Activated CD4-positive, alpha-beta T cell treated with anti-CD3 and anti-CD28 coated beads for 36 hours (primary cell): ENCODE measurements around the gene MED22. TPM values are rescaled to one million over a fixed set of nuclear protein-coding genes. Genes with fewer than 3 reads are reported as not detected.
A peak's percentile ranks its signal among the peaks of the same experiment; 100 is the strongest.
"Not testable (repeated sequence)": the region's sequence is repeated elsewhere in the genome, so short reads cannot be mapped to it uniquely, and the experiment has no call there.

ENCODE experiments used
- ATAC-seq: fragments of 200-7000 bp; cut with Tn5 transposase; one replicate; pipeline ENCODE4 v1.10.0; 2021; ENCODE audit warnings: mild to moderate bottlenecking, moderate library complexity
- CTCF ChIA-PET: fragments of 350-600 bp; sonication (Branson Sonifier 250); formaldehyde crosslinking; loops from one replicate; lab custom pipeline; 2021; ENCODE audit warnings: antibody characterized with exemption; lab: Charles Lee
- POLR2A ChIA-PET: fragments of 350-600 bp; sonication (Branson Sonifier 250); formaldehyde crosslinking; loops from one replicate; lab custom pipeline; 2021; ENCODE audit warnings: antibody characterized with exemption, inconsistent platforms; lab: Charles Lee
- DNase-seq: peaks from one replicate; pipeline ENCODE4 v3.0.0-alpha.2; 2020
- H3K27ac Mint-ChIP-seq: one replicate; pipeline ENCODE4 v1.8.0; 2021; ENCODE audit warnings: mixed read lengths
- H3K27me3 Mint-ChIP-seq: one replicate; pipeline ENCODE4 v1.8.0; 2021; ENCODE audit warnings: mixed read lengths
- H3K36me3 Mint-ChIP-seq: one replicate; pipeline ENCODE4 v1.8.0; 2021; ENCODE audit warnings: low read depth, mixed read lengths
- H3K4me1 Mint-ChIP-seq: one replicate; pipeline ENCODE4 v1.8.0; 2021; ENCODE audit warnings: mixed read lengths
- H3K4me3 Mint-ChIP-seq: one replicate; pipeline ENCODE4 v1.8.0; 2021; ENCODE audit warnings: mild to moderate bottlenecking, moderate library complexity, mixed read lengths
- H3K9me3 Mint-ChIP-seq: one replicate; pipeline ENCODE4 v1.8.0; 2021; ENCODE audit warnings: low read depth, mixed read lengths
- intact Hi-C, 2 experiments: fragments of 100-400 bp; cut with DNase I in 1 of 2; cut with micrococcal nuclease in 1 of 2; formaldehyde crosslinking; loops; one replicate each; pipeline versions ENCODE4 v1.14.2 to v1.15.1; 2022 to 2024; cut with DNase I, micrococcal nuclease
- total RNA-seq, 2 experiments: library from RNA; stranded (reverse); gene quantifications; one replicate each; pipeline ENCODE4 v1.2.3, GENCODE V29; 2021

MED22 gene
- total RNA-seq, 2 experiments from 2014 or later: 22.9 to 26.4 TPM

GRCh38 chr9:133340916-133341315 lies 7.0 kb downstream of the MED22 start:
- no peak overlapping the region for H3K4me3 Mint-ChIP-seq
- H3K27me3 Mint-ChIP-seq: no peaks in the 10 kb centered on the region
- POLR2A ChIA-PET: interaction anchor here (1.5 kb wide), 1 partner anchor 9 kb away, joined by 7 read pairs; no protein-coding TSS in a partner anchor
- DNase-seq (no peak), ATAC-seq (no peak)
- intact Hi-C loops: loop anchor here in 1 of 2 experiments (10.0 kb wide), 1 partner anchor 986 kb away; the partner anchor contains the start of gene SETX
- H3K9me3 Mint-ChIP-seq: no peaks in the 10 kb centered on the region
- H3K36me3 Mint-ChIP-seq: peaks cover 39% of the 10 kb centered on the region
- peaks cover 6% of the 10 kb centered on the region for H3K4me1 Mint-ChIP-seq
- CTCF ChIA-PET: interaction anchor here (0.6 to 2.1 kb wide), 5 partner anchors 30 to 104 kb away, joined by 3 to 10 read pairs (median 3); partner anchors contain the start of gene STKLD1
- H3K27ac Mint-ChIP-seq: no peak overlapping the region

GRCh38 chr9:133340256-133340655 lies 7.7 kb downstream of the MED22 start:
- intact Hi-C loops: loop anchor here in 1 of 2 experiments (10.0 kb wide), 1 partner anchor 985 kb away; the partner anchor contains the start of gene SETX
- DNase-seq (no peak), ATAC-seq (no peak)

GRCh38 chr9:133339641-133340040 lies 8.3 kb downstream of the MED22 start:
- Mint-ChIP-seq H3K27ac (no peak overlapping the region), H3K27me3 (no peaks in the 10 kb centered on the region), H3K36me3 (peaks cover 37% of the 10 kb centered on the region), H3K4me1 (peaks cover 11% of the 10 kb centered on the region), H3K4me3 (no peak overlapping the region), H3K9me3 (no peaks in the 10 kb centered on the region)
- no peak for ATAC-seq
- DNase-seq: no peak
- POLR2A ChIA-PET: interaction anchor here (1.5 kb wide), 1 partner anchor 11 kb away, joined by 7 read pairs; no protein-coding TSS in a partner anchor
- CTCF ChIA-PET: interaction anchor here (0.7 to 2.1 kb wide), 6 partner anchors 8 to 153 kb away, joined by 3 to 10 read pairs (median 5); partner anchors contain the start of genes MED22, RPL7A and STKLD1
- intact Hi-C loops: loop anchor here (5.0 to 10.0 kb wide), 3 partner anchors 155 to 985 kb away; partner anchors contain the start of genes AK8 (in 1 of the 2), SETX (in 1 of the 2) and SPACA9 (in 1 of the 2)

More at GRCh38 chr9:133340256-133340655, 7.7 kb downstream of the MED22 start:
- no peak overlapping the region for H3K27ac Mint-ChIP-seq
- H3K36me3 Mint-ChIP-seq: peaks cover 42% of the 10 kb centered on the region
- no peaks in the 10 kb centered on the region for H3K9me3 Mint-ChIP-seq
- H3K4me1 Mint-ChIP-seq: peaks cover 8% of the 10 kb centered on the region
- CTCF ChIA-PET: interaction anchor here (1.2 to 2.1 kb wide), 5 partner anchors 8 to 37 kb away, joined by 3 to 10 read pairs (median 5); partner anchors contain the start of genes MED22, RPL7A and STKLD1
- POLR2A ChIA-PET: interaction anchor here (1.5 kb wide), 1 partner anchor 10 kb away, joined by 7 read pairs; no protein-coding TSS in a partner anchor
- H3K4me3 Mint-ChIP-seq: no peak overlapping the region
- no peaks in the 10 kb centered on the region for H3K27me3 Mint-ChIP-seq

- Mint-ChIP-seq H3K27ac (peak within 1 kb of the TSS; percentile 89), H3K9me3 (no peaks in the 10 kb centered on the region), H3K27me3 (no peaks in the 10 kb centered on the region), H3K36me3 (peaks cover 50% of the 10 kb centered on the region), H3K4me3 (peak within 1 kb of the TSS; percentile 86), H3K4me1 (peaks cover 23% of the 10 kb centered on the region)
- DNase-seq: peak; percentile 97
- peak; percentile 96 for ATAC-seq
- intact Hi-C loops: loop anchor here (1.0 to 10.0 kb wide), 18 partner anchors 11 to 689 kb away; partner anchors contain the start of genes AK8 (in 1 of the 2), BRD3OS (in 1 of the 2), CACFD1 (in 1 of the 2) and GTF3C5 (in 1 of the 2)
- CTCF ChIA-PET: no interaction called here
- POLR2A ChIA-PET: interaction anchor here (0.7 to 1.1 kb wide), 2 partner anchors 12 to 305 kb away, joined by 3 to 4 read pairs; partner anchors contain the start of genes MED22 and RPL7A
These were observed 11.8 kb downstream of the MED22 start, which contains the start of gene SURF6 for GRCh38 chr9:133335924-133336811. TSS of gene SURF6 (minus strand) at chr9:133336188. CDS start at chr9:133336132, 56 bp downstream.

GRCh38 chr9:133334888-133335287 lies 13.0 kb downstream of the MED22 start:
- Mint-ChIP-seq H3K4me3 (peak overlapping the region; percentile 86), H3K36me3 (peaks cover 51% of the 10 kb centered on the region), H3K4me1 (peaks cover 28% of the 10 kb centered on the region), H3K27ac (peak overlapping the region; percentile 89)
- not testable (repeated sequence) for H3K9me3 Mint-ChIP-seq, DNase-seq, H3K27me3 Mint-ChIP-seq, ATAC-seq
- ChIA-PET CTCF (interaction anchor here (0.6 to 1.2 kb wide), 3 partner anchors 36 to 152 kb away, joined by 3 to 4 read pairs (median 3); no protein-coding TSS in a partner anchor), POLR2A (interaction anchor here (1.1 kb wide), 1 partner anchor 13 kb away, joined by 3 read pairs; the partner anchor contains the start of genes MED22 and RPL7A)
- intact Hi-C loops: loop anchor here (2.0 to 10.0 kb wide), 4 partner anchors 43 to 458 kb away; partner anchors contain the start of genes AK8 (in 1 of the 2) and SPACA9 (in 1 of the 2)

GRCh38 chr9:133334161-133334560 lies 13.8 kb downstream of the MED22 start:
- H3K9me3 Mint-ChIP-seq: no peaks in the 10 kb centered on the region
- intact Hi-C loops: loop anchor here (2.0 to 10.0 kb wide), 3 partner anchors 42 to 149 kb away; no protein-coding TSS in a partner anchor
- no peak for ATAC-seq
- CTCF ChIA-PET: interaction anchor here (0.5 to 1.2 kb wide), 3 partner anchors 28 to 153 kb away, joined by 3 read pairs; no protein-coding TSS in a partner anchor
- POLR2A ChIA-PET: interaction anchor here (1.2 kb wide), 1 partner anchor 14 kb away, joined by 3 read pairs; the partner anchor contains the start of genes MED22 and RPL7A
- peak overlapping the region; percentile 89 for H3K27ac Mint-ChIP-seq
- peaks cover 46% of the 10 kb centered on the region for H3K36me3 Mint-ChIP-seq
- no peak for DNase-seq
- H3K27me3 Mint-ChIP-seq: no peaks in the 10 kb centered on the region
- H3K4me3 Mint-ChIP-seq: peak overlapping the region; percentile 86
- peaks cover 28% of the 10 kb centered on the region for H3K4me1 Mint-ChIP-seq

GRCh38 chr9:133333566-133333965 lies 14.4 kb downstream of the MED22 start:
- intact Hi-C loops: loop anchor here (5.0 to 10.0 kb wide), 2 partner anchors 41 to 149 kb away; no protein-coding TSS in a partner anchor
- CTCF ChIA-PET: interaction anchor here (0.5 to 1.1 kb wide), 2 partner anchors 27 to 147 kb away, joined by 3 to 4 read pairs; no protein-coding TSS in a partner anchor
- no peak for DNase-seq
- POLR2A ChIA-PET: interaction anchor here (1.2 kb wide), 1 partner anchor 14 kb away, joined by 3 read pairs; the partner anchor contains the start of genes MED22 and RPL7A
- Mint-ChIP-seq H3K27ac (peak overlapping the region; percentile 48), H3K4me3 (peak overlapping the region; percentile 86), H3K9me3 (no peaks in the 10 kb centered on the region), H3K36me3 (peaks cover 46% of the 10 kb centered on the region), H3K4me1 (peaks cover 28% of the 10 kb centered on the region), H3K27me3 (no peaks in the 10 kb centered on the region)
- ATAC-seq: no peak

- intact Hi-C loops: loop anchor here (5.0 to 10.0 kb wide), 2 partner anchors 41 to 148 kb away; no protein-coding TSS in a partner anchor
- no peak overlapping the region for H3K4me3 Mint-ChIP-seq
- no peak overlapping the region for H3K27ac Mint-ChIP-seq
- peaks cover 46% of the 10 kb centered on the region for H3K36me3 Mint-ChIP-seq
- H3K4me1 Mint-ChIP-seq: peaks cover 28% of the 10 kb centered on the region
- ChIA-PET CTCF (interaction anchor here (1.1 kb wide), 1 partner anchor 147 kb away, joined by 4 read pairs; no protein-coding TSS in a partner anchor), POLR2A (interaction anchor here (0.5 kb wide), 1 partner anchor 416 kb away, joined by 4 read pairs; no protein-coding TSS in a partner anchor)
- H3K27me3 Mint-ChIP-seq: no peaks in the 10 kb centered on the region
- no peaks in the 10 kb centered on the region for H3K9me3 Mint-ChIP-seq
- no peak for ATAC-seq
- DNase-seq: no peak
These were observed 14.9 kb downstream of the MED22 start for GRCh38 chr9:133333011-133333410.

- intact Hi-C loops: loop anchor here (5.0 to 10.0 kb wide), 2 partner anchors 40 to 148 kb away; no protein-coding TSS in a partner anchor
- DNase-seq (no peak), ATAC-seq (no peak)
- ChIA-PET POLR2A (interaction anchor here (0.5 kb wide), 1 partner anchor 417 kb away, joined by 4 read pairs; no protein-coding TSS in a partner anchor), CTCF (interaction anchor here (0.9 kb wide), 1 partner anchor 93 kb away, joined by 5 read pairs; no protein-coding TSS in a partner anchor)
- Mint-ChIP-seq H3K9me3 (no peaks in the 10 kb centered on the region), H3K36me3 (peaks cover 46% of the 10 kb centered on the region), H3K4me1 (peaks cover 26% of the 10 kb centered on the region), H3K4me3 (peak overlapping the region; percentile 20), H3K27me3 (no peaks in the 10 kb centered on the region), H3K27ac (no peak overlapping the region)
These were observed 15.6 kb downstream of the MED22 start for GRCh38 chr9:133332381-133332730.
